GM12892 (cell line): ENCODE measurements around the gene ITFG1.

Experiments used
- POLR2A ChIP-seq: IDR thresholded peaks from 2 replicates; pipeline ENCODE4 v1.6.1; 2011; ENCODE audit warnings: low read depth, low read length, control low read depth
- POLR2AphosphoS5 ChIP-seq: IDR thresholded peaks from 2 replicates; pipeline ENCODE4 v1.6.1; 2011; ENCODE audit warnings: low read depth, low read length, control low read depth
- TAF1 ChIP-seq: IDR thresholded peaks from 2 replicates; pipeline ENCODE4 v1.6.1; 2011; ENCODE audit warnings: low read depth, mild to moderate bottlenecking, control low read depth, low read length, borderline replicate concordance

DNA sequence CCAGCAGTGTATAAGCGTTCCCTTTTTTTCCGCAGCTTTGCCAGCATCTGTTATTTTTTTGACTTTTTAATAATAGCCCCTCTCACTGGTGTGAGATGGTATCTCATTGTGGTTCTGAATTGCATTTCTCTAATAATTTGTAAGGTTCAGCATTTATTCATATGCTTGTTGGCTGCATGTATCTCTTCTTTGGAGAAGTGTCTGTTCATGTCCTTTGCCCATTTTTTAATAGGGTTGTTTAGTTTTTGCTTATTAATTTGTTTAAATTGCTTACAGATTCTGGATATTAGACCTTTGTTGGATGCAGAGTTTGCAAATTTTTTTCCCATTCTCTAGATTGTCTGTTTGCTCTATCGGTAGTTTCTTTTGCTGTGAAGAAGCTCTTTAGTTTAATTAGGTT, 27.2 kb upstream of the ITFG1 start:
- TF ChIP-seq POLR2A (no peak), TAF1 (no peak), POLR2AphosphoS5 (no peak)
